Body of pancreas (tissue), 4 donors: Measurements from ENCODE around the gene FBXO3. TPM values are rescaled to one million over a fixed set of nuclear protein-coding genes. Genes with fewer than 3 reads are reported as not detected.

Experiments used
- ATAC-seq: fragments of 150-250 bp; one replicate; pipeline ENCODE4 v1.9.1; 2016
- DNase-seq, 4 donors: peaks; one replicate each; pipeline ENCODE4 v3.0.0-alpha.2; 2019
- H3K27ac ChIP-seq, 4 donors: fragments of 200-600 bp; sonication (generic); 1 replicate in 3 of 4; 2 replicates in 1 of 4; pipeline versions ENCODE4 v1.5.1 to v1.6.1; 2016 to 2019; ENCODE audit warnings: mild to moderate bottlenecking in 1 of 4, mixed read lengths in 1 of 4, moderate library complexity in 1 of 4
- H3K27me3 ChIP-seq, 2 donors: fragments of 200-600 bp; sonication (generic); one replicate each; pipeline ENCODE4 v1.6.0; 2016; ENCODE audit warnings: mild to moderate bottlenecking in 1 of 2
- H3K36me3 ChIP-seq, 2 donors: fragments of 200-600 bp; sonication (generic); replicated peaks in 1 of 2; 2 replicates each; pipeline ENCODE4 v1.5.1; 2016; ENCODE audit warnings: low read depth in 2 of 2; ENCODE audit not compliant: insufficient read depth in 1 of 2
- H3K4me1 ChIP-seq: fragments of 200-600 bp; sonication (generic); one replicate; pipeline ENCODE4 v1.6.0; 2016
- H3K4me3 ChIP-seq, 2 donors: fragments of 200-600 bp; sonication (generic); 1 replicate in 1 of 2; 2 replicates in 1 of 2; pipeline ENCODE4 v1.5.1; 2016 to 2019
- H3K9me3 ChIP-seq, 3 donors: fragments of 200-600 bp; sonication (generic); 1 replicate in 2 of 3; 2 replicates in 1 of 3; pipeline ENCODE4 v1.5.1; 2016
- CTCF ChIP-seq, 7 experiments: fragments of 450-650 bp in 4 of 7; fragments of 200-600 bp in 3 of 7; sonication (generic) in 3 of 7; IDR thresholded peaks; one replicate each; pipeline ENCODE4 v1.5.1; 2016 to 2019; ENCODE audit warnings: antibody characterized with exemption in 7 of 7
- POLR2A ChIP-seq, 3 donors: fragments of 450-650 bp; IDR thresholded peaks; one replicate each; pipeline ENCODE4 v1.6.1; 2016; ENCODE audit warnings: antibody characterized with exemption in 3 of 3, mild to moderate bottlenecking in 2 of 3
- WGBS, 2 donors: methylation state at CpG; one replicate each; pipeline ENCODE4 v1.1.5; 2017; 5-methylcytosine and 5-hydroxymethylcytosine counted together
- intact Hi-C: fragments of 100-400 bp; cut with DNase I; formaldehyde crosslinking; loops from one replicate; pipeline ENCODE4 v1.15.1; 2023
- total RNA-seq, 2 donors: library from RNA; depleted of rRNA; stranded (reverse); fragments of >200 nt; gene quantifications; one replicate each; pipeline ENCODE4 v1.1.0, GENCODE V29; 2016

The FBXO3 gene
- total RNA-seq, 2 donors from 2014 or later = 24.7 to 40.5 TPM

GRCh38 chr11:33692013-33692504 lies 82.3 kb downstream of the FBXO3 start:
- peaks cover 77% of the 10 kb centered on the region for H3K4me1 ChIP-seq

GRCh38 chr11:33691066-33691864 lies 83.1 kb downstream of the FBXO3 start:
- Histone ChIP-seq H3K27ac (peak overlapping the region; percentile 77 to 88 (median 84)), H3K9me3 (no peaks in the 10 kb centered on the region), H3K4me1 (peaks cover 69% of the 10 kb centered on the region), H3K27me3 (no peaks in the 10 kb centered on the region), H3K4me3 (no peak overlapping the region), H3K36me3 (no peaks in the 10 kb centered on the region)
- no peak for TF ChIP-seq CTCF (IDR thresholded peaks at IDR 0.05)
- no peak for TF ChIP-seq POLR2A (IDR thresholded peaks at IDR 0.05)
- WGBS, 2 donors = 42 to 47% methylated on average over 6 of the region's 6 CpGs
- intact Hi-C loops = no loop called here
- DNase-seq = no peak
- ATAC-seq = peak; percentile 6

More at GRCh38 chr11:33692013-33692504, 82.3 kb downstream of the FBXO3 start:
- DNase-seq (peak; percentile 66 to 90 (median 73)), ATAC-seq (peak; percentile 67)
- Histone ChIP-seq H3K36me3 (no peaks in the 10 kb centered on the region), H3K27ac (peak overlapping the region; percentile 77 to 88 (median 84)), H3K4me3 (no peak overlapping the region), H3K9me3 (no peaks in the 10 kb centered on the region), H3K27me3 (no peaks in the 10 kb centered on the region)
- TF ChIP-seq CTCF (IDR thresholded peaks at IDR 0.05) = no peak
- TF ChIP-seq POLR2A (IDR thresholded peaks at IDR 0.05) = peak in 2 of 3 donors; percentile 65 to 75
- intact Hi-C loops = no loop called here
- WGBS, 2 donors = 49 to 51% methylated on average over 9 of the region's 9 CpGs

Other genes starting within 250 kb of the FBXO3 start
- gene C11orf91, start 73.7 kb downstream of the FBXO3 start, total RNA-seq = not detected
- gene CD59, start 38.1 kb downstream of the FBXO3 start, total RNA-seq = 100 to 1,000 TPM in 1 of 2 donors, 10 to 100 TPM in 1; 68.2 to 194 TPM
- gene LMO2, start 117.6 kb upstream of the FBXO3 start, total RNA-seq = 1 to 10 TPM; 7.3 to 8.0 TPM